Fibroblast of lung (primary cell): ENCODE measurements around the gene HTR1A. TPM values are rescaled to one million over a fixed set of nuclear protein-coding genes. Genes with fewer than 3 reads are reported as not detected.

Experiments used
- DNase-seq, 2 donors: peaks; one replicate each; pipeline versions ENCODE4 v3.0.0 to v3.0.0-alpha.2; 2010; ENCODE audit warnings: low read depth in 2 of 2
- H2AFZ ChIP-seq: 2 replicates; pipeline ENCODE4 v1.5.1; 2012; ENCODE audit warnings: low read length, control low read depth, inconsistent platforms
- H3K27ac ChIP-seq: 2 replicates; pipeline ENCODE4 v1.5.1; 2011; ENCODE audit warnings: low read length, control low read depth; ENCODE audit not compliant: insufficient read depth
- H3K27me3 ChIP-seq: 2 replicates; pipeline ENCODE4 v1.5.1; 2011; ENCODE audit warnings: mild to moderate bottlenecking, low read length; ENCODE audit not compliant: control insufficient read depth, insufficient read depth
- H3K36me3 ChIP-seq: 2 replicates; pipeline ENCODE4 v1.5.1; 2011; ENCODE audit warnings: low read length; ENCODE audit not compliant: control insufficient read depth, insufficient read depth
- H3K4me1 ChIP-seq: 2 replicates; pipeline ENCODE4 v1.5.1; 2011; ENCODE audit warnings: low read length; ENCODE audit not compliant: control insufficient read depth, insufficient read depth; ENCODE audit errors: extremely low read depth
- H3K4me2 ChIP-seq: 2 replicates; pipeline ENCODE4 v1.5.1; 2011; ENCODE audit warnings: low read length, control low read depth; ENCODE audit not compliant: insufficient read depth; ENCODE audit errors: extremely low read depth
- H3K4me3 ChIP-seq, 4 experiments: fragments of 200-600 bp in 1 of 4; sonication (generic) in 1 of 4; replicated peaks in 1 of 4; 2 replicates each; pipeline ENCODE4 v1.5.1; 2011 to 2016; ENCODE audit warnings: low read length in 4 of 4, low read depth in 3 of 4, mild to moderate bottlenecking in 3 of 4, control low read depth in 2 of 4, inconsistent platforms in 1 of 4, mixed read lengths in 1 of 4; ENCODE audit not compliant: insufficient read depth in 1 of 4; ENCODE audit errors: control extremely low read depth in 1 of 4
- H3K79me2 ChIP-seq: 2 replicates; pipeline ENCODE4 v1.5.1; 2012; ENCODE audit warnings: mild to moderate bottlenecking, low read length, inconsistent platforms; ENCODE audit not compliant: control insufficient read depth, insufficient read depth
- H3K9ac ChIP-seq: 2 replicates; pipeline ENCODE4 v1.5.1; 2011; ENCODE audit warnings: mild to moderate bottlenecking, low read length, control low read depth; ENCODE audit not compliant: insufficient read depth
- H3K9me3 ChIP-seq: 2 replicates; pipeline ENCODE4 v1.5.1; 2012; ENCODE audit warnings: low read depth, low read length; ENCODE audit not compliant: control insufficient read depth, insufficient read depth
- H4K20me1 ChIP-seq: 2 replicates; pipeline ENCODE4 v1.5.1; 2011; ENCODE audit warnings: low read length; ENCODE audit not compliant: control insufficient read depth, insufficient read depth; ENCODE audit errors: extremely low read depth
- EZH2 ChIP-seq: IDR thresholded peaks from 2 replicates; pipeline ENCODE4 v1.5.1; 2012; ENCODE audit warnings: low read length, control low read depth, mild to moderate bottlenecking; ENCODE audit errors: missing control alignments
- polyA plus RNA-seq, 2 donors: library from polyadenylated mRNA; depleted of rRNA in 1 of 2; stranded (reverse) in 1 of 2; unstranded in 1 of 2; fragments of >200 nt; gene quantifications; 2 replicates each; pipeline ENCODE4 v1.2.1, GENCODE V29; 2011 to 2012; ENCODE audit warnings: missing spikeins in 1 of 2
- total RNA-seq: library from RNA; depleted of rRNA; stranded (reverse); fragments of >200 nt; gene quantifications from 2 replicates; pipeline ENCODE4 v1.2.1, GENCODE V29; 2014
- TF ChIP-seq, protein P1 (sequence below), 2 donors: IDR thresholded peaks in 1 of 2; conservative IDR thresholded peaks in 1 of 2; 1 replicate in 1 of 2; 2 replicates in 1 of 2; pipeline ENCODE4 v1.5.1; 2011 to 2012; ENCODE audit warnings: low read length in 2 of 2, control low read depth in 1 of 2, inconsistent platforms in 1 of 2, low read depth in 1 of 2, mild to moderate bottlenecking in 1 of 2

Gene HTR1A
- total and polyA plus RNA-seq, 2 donors (not counting 1 experiment from before 2014, with no cell fraction given): not detected

DNA sequence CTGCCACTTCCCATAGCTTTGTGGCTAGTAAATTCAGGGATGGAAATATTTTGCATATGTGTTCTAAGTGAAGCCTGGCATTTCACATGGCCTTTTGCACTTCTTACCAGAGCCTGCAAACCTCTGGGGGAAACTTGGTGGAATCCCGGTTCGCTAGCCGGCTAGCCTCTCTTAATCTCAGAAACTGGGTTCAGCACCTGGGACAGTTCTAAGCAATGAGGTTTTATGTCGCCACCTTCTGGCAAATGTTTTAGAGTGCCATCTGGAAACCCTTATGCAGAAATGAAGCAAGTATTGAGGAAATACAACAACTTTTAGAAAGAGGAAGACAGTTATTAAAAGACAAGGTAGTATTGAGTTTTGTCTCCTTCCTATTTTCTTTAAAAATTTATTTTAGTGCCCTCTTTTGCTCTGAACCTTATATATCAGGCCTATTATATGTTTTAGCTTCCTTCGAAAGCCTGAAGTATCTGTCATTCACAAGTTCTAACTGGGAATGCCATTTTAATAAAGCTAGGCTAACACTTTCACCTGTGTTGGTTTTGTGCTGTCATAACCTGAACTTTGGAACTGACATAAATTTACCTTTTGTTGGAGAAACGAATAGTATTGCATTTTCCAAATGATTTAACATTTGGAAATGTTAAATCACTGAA is 963 bp upstream of the HTR1A start:
- H3K79me2 ChIP-seq: no peaks in the 10 kb centered on the region
- peak; percentile 58 to 79 for DNase-seq
- TF ChIP-seq, protein P1, sequence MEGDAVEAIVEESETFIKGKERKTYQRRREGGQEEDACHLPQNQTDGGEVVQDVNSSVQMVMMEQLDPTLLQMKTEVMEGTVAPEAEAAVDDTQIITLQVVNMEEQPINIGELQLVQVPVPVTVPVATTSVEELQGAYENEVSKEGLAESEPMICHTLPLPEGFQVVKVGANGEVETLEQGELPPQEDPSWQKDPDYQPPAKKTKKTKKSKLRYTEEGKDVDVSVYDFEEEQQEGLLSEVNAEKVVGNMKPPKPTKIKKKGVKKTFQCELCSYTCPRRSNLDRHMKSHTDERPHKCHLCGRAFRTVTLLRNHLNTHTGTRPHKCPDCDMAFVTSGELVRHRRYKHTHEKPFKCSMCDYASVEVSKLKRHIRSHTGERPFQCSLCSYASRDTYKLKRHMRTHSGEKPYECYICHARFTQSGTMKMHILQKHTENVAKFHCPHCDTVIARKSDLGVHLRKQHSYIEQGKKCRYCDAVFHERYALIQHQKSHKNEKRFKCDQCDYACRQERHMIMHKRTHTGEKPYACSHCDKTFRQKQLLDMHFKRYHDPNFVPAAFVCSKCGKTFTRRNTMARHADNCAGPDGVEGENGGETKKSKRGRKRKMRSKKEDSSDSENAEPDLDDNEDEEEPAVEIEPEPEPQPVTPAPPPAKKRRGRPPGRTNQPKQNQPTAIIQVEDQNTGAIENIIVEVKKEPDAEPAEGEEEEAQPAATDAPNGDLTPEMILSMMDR (conservative IDR thresholded peaks at IDR 0.05 in 1 of 2, IDR thresholded peaks at IDR 0.05 in 1 of 2; ENCODE audit: low read depth in 1 of 2, low read length in 2 of 2): peak; percentile 57 to 74
- TF ChIP-seq EZH2: no peak
- no peaks in the 10 kb centered on the region for H4K20me1 ChIP-seq
- H3K4me2 ChIP-seq: no peak overlapping the region
- no peak overlapping the region for H3K4me3 ChIP-seq
- H3K27ac ChIP-seq: no peak overlapping the region
- no peak overlapping the region for H3K9ac ChIP-seq
- H3K36me3 ChIP-seq: no peaks in the 10 kb centered on the region
- H3K4me1 ChIP-seq: no peaks in the 10 kb centered on the region
- H3K9me3 ChIP-seq: no peaks in the 10 kb centered on the region
- H3K27me3 ChIP-seq: no peaks in the 10 kb centered on the region
- H2AFZ ChIP-seq: no peak overlapping the region

DNA sequence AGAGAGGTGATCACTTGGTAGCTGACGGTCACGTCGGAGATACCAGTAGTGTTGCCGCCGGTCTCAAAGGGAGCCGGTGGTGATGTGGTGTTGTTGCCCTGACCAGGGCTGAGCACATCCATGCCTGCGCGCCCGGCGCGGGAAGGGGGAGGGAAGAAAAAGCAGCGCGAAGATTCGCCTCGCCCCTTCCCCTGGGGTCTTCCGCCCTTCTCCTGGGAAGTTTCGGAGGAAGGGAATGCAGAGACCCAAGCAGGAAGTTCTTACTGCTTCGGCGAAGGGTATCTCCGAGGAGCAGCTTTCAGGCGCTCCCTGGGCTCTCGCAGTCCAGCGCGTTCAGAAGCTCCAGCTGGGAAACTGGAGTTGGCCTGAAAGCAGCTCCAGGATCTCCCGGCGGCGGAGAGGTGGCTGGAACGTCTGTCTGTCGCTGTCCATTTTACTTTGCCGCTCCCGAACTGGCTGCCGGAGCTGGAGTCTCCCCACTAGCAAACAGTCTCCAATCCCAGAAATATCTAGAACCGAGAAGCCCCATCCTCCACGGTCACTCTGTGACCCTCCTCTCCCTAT is 565 bp downstream of the HTR1A start:
- no peak overlapping the region for H3K4me3 ChIP-seq
- no peak overlapping the region for H3K9ac ChIP-seq
- H4K20me1 ChIP-seq: no peaks in the 10 kb centered on the region
- no peaks in the 10 kb centered on the region for H3K4me1 ChIP-seq
- no peaks in the 10 kb centered on the region for H3K79me2 ChIP-seq
- no peak overlapping the region for H2AFZ ChIP-seq
- no peaks in the 10 kb centered on the region for H3K27me3 ChIP-seq
- no peak overlapping the region for H3K4me2 ChIP-seq
- H3K27ac ChIP-seq: no peak overlapping the region
- H3K36me3 ChIP-seq: no peaks in the 10 kb centered on the region
- DNase-seq: no peak
- no peaks in the 10 kb centered on the region for H3K9me3 ChIP-seq
- no peak for TF ChIP-seq EZH2

DNA sequence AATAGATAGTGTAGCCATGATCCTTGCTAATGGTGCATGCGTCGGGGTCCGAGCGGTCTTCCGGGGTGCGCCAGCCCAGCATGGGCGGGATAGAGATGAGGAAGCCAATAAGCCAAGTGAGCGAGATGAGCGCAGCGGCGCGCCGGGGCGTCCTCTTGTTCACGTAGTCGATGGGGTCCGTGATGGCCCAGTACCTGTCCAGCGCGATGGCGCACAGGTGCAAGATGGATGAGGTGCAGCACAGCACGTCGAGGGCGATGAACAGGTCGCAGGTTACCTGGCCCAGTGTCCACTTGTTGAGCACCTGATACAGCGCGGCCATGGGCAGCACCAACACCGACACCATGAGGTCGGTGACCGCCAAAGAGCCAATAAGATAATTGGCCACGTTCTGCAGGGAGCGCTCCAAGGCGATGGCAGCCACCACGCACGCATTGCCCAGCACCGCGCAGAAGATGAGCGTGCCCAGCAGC is 1.1 kb downstream of the HTR1A start:
- Histone ChIP-seq H3K9me3 (no peaks in the 10 kb centered on the region), H3K36me3 (no peaks in the 10 kb centered on the region), H3K27me3 (no peaks in the 10 kb centered on the region), H4K20me1 (no peaks in the 10 kb centered on the region), H3K9ac (no peak overlapping the region), H2AFZ (no peak overlapping the region), H3K4me3 (no peak overlapping the region), H3K4me2 (no peak overlapping the region), H3K4me1 (no peaks in the 10 kb centered on the region), H3K79me2 (no peaks in the 10 kb centered on the region), H3K27ac (no peak overlapping the region)
- DNase-seq: no peak
- TF ChIP-seq, protein P1 (conservative IDR thresholded peaks at IDR 0.05 in 1 of 2, IDR thresholded peaks at IDR 0.05 in 1 of 2; ENCODE audit: low read depth in 1 of 2, low read length in 2 of 2): no peak
- TF ChIP-seq EZH2: no peak
